ENCODE measurements around the gene HAAO.

DNA sequence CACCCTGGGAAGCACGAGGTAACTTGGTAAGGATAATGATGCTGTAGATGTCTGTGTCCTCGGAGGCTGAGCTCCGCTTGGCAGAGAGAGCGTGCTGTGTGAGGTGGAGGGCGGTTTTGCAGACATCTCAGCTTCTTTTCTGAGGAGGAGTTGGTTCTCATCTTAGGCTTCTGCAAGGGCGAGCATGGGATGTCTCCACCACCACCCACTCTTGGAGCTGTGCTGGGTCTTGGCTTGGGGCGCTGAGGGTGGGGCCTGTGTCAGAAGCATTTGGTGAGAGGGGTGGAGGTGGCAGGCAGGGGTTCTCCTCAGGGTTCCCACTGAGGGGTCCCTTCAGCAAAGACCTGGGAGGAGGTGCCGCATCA, 37.6 kb downstream of the HAAO start:
- TF ChIP-seq POLR2A (IDR thresholded peaks at IDR 0.05) (no peak), CTCF (IDR thresholded peaks at IDR 0.05) (no peak), POLR2AphosphoS5 (IDR thresholded peaks at IDR 0.05) (no peak)

Data from prostate gland (tissue), 2 donors.